T-helper 1 cell treated with Interleukin-12 subunit alpha and Interleukin-12 subunit beta and Interleukin-4 antibody, amounts not matched to agents 30 μg/mL and 1 μg/mL, for 36 hours (primary cell): Measurements from ENCODE around the gene PRDM10.
"Not testable (repeated sequence)": the region's sequence is repeated elsewhere in the genome, so short reads cannot be mapped to it uniquely, and the experiment has no call there.

Source experiments
- H3K27ac Mint-ChIP-seq: one replicate; pipeline ENCODE4 v1.8.0; 2021; ENCODE audit warnings: mild to moderate bottlenecking, mixed read lengths
- H3K27me3 Mint-ChIP-seq: one replicate; pipeline ENCODE4 v1.8.0; 2021; ENCODE audit warnings: low read depth, mixed read lengths
- H3K36me3 Mint-ChIP-seq: one replicate; pipeline ENCODE4 v1.8.0; 2021; ENCODE audit warnings: low read depth, mixed read lengths
- H3K4me1 Mint-ChIP-seq: one replicate; pipeline ENCODE4 v1.8.0; 2021; ENCODE audit warnings: low read depth, mixed read lengths
- H3K4me3 Mint-ChIP-seq: one replicate; pipeline ENCODE4 v1.8.0; 2021; ENCODE audit warnings: mild to moderate bottlenecking, moderate library complexity, mixed read lengths
- H3K9me3 Mint-ChIP-seq: one replicate; pipeline ENCODE4 v1.8.0; 2021; ENCODE audit warnings: mixed read lengths

Gene PRDM10

DNA sequence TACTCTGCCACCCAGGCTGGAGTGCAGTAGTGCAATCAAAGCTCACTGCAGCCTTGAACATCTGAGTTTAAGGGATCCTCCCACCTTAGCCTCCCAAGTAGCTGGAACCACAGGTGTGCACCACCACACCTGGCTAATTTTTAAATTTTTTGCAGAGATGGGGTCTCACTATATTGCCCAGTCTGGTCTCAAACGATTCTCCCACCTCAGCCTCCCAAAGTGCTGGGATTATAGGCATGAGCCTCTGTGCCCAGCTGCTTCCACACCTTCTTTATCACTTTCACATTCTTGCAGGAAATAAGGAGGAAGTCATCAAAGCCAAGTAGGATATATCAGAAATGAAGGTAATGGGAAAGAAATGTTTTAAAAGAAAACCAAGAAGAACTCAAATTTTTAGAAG lies 47.9 kb downstream of the PRDM10 start:
- not testable (repeated sequence) for H3K4me3 Mint-ChIP-seq, H3K9me3 Mint-ChIP-seq, H3K36me3 Mint-ChIP-seq, H3K4me1 Mint-ChIP-seq, H3K27ac Mint-ChIP-seq, H3K27me3 Mint-ChIP-seq

DNA sequence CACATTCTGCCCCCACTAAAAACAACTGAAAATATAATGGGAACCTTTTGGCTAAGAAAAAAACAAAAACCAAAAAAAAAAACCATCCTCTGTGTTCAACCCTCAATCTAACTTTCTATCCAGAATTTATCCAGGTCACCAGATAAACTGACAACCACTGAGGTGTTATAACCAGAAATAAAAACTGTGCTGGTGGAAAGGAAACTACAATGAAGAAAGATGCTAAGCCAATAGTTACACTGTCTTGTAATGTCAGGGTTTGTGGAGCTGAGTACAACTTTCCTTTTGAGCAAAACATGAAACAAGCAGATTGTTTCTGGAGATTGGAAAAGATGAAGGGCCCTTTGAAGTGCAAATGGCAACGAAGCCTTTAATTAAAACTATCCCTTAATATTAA lies 50.8 kb downstream of the PRDM10 start:
- Mint-ChIP-seq H3K9me3 (no peaks in the 10 kb centered on the region), H3K36me3 (peaks cover 2% of the 10 kb centered on the region), H3K4me1 (no peaks in the 10 kb centered on the region), H3K4me3 (no peak overlapping the region), H3K27me3 (no peaks in the 10 kb centered on the region), H3K27ac (no peak overlapping the region)

DNA sequence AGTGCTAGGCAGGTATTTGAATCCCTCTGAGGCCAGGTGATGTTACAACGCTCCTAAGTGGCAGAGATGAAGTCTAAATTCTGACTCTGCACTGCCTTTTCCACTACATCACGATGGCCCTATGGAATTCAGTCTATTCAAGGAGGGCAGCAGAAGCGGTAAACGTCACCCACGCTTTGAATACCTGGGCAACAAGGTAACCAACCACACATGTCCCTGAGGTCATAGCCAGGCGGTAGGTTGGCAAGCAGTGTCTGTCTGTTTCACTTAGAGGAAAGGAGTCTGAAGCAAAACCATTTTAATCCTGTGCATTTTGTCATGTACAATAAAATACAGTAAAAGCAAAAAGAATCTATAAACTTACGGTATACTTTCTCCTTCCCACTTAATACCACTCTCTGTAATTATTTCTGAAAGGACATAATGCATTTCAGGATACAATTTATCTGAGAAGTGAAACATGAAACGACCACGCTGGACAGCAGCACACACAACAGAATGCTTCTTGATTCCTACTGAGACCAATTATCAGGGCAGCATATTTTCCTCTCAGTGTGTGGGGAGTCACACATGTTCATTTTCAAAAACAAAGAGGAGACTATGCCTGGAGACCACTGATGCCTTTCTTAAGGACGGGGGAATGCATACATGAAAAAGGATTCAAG lies 51.3 kb downstream of the PRDM10 start:
- Mint-ChIP-seq H3K36me3 (peaks cover 3% of the 10 kb centered on the region), H3K27me3 (no peaks in the 10 kb centered on the region), H3K4me3 (no peak overlapping the region), H3K27ac (no peak overlapping the region), H3K4me1 (peaks cover 3% of the 10 kb centered on the region), H3K9me3 (no peaks in the 10 kb centered on the region)

DNA sequence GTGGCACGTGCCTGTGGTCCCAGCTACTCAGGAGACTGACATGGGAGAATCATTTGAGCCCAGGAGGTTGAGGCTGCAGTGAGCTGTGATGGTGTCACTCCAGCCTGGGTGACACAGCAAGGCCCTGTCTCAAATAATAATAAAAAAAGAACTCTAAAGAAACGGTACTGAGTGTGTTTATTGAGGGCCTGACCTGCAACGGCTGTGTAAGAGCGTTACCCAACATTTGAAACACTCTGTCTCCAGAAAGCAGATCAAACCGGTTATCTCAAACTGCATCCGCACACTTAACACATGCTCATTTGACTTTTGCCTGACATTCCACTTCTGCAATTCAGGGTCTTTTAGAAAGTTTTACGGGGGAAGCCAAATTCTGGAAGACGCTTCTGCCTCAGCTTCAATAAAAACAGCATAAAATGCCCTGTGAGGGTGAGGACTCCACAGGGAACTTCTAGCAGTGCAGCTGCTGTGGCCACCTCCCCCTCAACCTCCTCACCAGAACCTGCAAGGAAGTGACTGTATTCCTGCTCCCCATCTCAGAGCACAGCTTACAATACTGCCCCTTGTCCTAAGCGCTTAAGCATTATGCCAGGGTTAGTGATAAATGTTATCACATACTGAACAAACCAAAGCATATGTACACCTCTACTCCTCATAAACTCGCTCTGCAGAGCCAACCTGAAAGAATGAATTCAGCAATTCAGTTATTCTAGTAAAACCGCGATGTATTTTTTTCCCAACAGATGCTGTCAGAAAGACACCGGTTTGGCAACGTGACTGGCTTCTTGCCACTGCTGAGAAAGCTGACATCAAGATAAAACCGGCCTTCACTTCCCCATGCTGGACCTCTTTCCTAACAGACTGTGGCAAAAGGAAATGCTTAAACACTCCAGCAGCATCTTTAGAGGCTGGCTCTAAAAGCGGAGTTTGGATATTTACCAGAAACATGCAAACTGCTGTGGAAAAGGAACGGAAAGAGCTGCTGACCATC lies 52.2 kb downstream of the PRDM10 start:
- no peaks in the 10 kb centered on the region for H3K9me3 Mint-ChIP-seq
- H3K27me3 Mint-ChIP-seq = no peaks in the 10 kb centered on the region
- no peak overlapping the region for H3K27ac Mint-ChIP-seq
- H3K36me3 Mint-ChIP-seq = peaks cover 6% of the 10 kb centered on the region
- H3K4me1 Mint-ChIP-seq = peaks cover 6% of the 10 kb centered on the region
- no peak overlapping the region for H3K4me3 Mint-ChIP-seq

DNA sequence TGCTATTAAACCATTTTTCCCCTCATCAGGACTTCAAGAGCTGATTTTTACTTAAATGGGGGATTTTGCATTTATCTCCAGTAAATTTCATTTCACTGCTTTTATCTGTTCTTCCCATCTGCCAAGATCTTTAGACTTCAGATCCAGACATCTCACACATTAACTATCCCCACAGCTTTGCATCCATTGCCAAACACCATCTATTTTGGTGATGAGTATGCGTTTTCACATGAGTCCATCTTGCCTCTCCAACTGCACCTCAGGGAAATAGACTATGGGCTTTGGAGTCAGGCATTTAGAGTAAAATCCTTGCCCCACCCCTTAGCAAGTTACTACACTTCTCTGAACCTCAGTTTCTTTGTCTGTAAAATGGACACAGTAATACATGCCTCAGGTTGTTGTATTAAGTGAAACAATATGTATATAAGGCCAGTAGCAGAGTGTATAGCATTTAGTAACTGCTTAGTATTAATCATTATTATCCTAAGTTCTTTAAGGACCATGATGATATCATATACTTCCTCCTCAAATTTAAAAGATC lies 53.6 kb downstream of the PRDM10 start:
- Mint-ChIP-seq H3K4me3 (no peak overlapping the region), H3K27ac (no peak overlapping the region), H3K27me3 (no peaks in the 10 kb centered on the region), H3K4me1 (peaks cover 6% of the 10 kb centered on the region), H3K9me3 (no peaks in the 10 kb centered on the region), H3K36me3 (peaks cover 4% of the 10 kb centered on the region)

DNA sequence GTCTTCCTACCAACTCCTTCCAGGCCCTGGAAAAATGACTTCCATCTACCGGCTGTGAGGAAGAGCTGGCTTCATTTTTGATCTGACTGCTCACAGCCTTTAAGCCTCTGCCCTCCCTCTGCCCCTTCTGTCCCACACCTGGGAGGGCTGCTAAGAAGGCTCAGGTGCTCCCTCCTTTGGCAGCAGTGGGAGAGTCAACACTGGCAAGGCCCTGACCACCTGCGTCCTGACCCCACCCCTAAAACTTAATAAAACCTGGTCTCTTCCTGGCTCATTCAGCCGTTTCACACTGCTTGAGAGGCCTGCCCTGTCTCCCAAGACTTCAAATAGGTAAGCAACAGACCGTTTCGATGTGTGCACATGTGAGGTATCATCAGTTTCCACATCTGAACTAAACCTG lies 55.2 kb downstream of the PRDM10 start:
- Mint-ChIP-seq H3K27ac (no peak overlapping the region), H3K4me1 (peaks cover 6% of the 10 kb centered on the region), H3K36me3 (peaks cover 6% of the 10 kb centered on the region), H3K9me3 (no peaks in the 10 kb centered on the region), H3K4me3 (no peak overlapping the region), H3K27me3 (no peaks in the 10 kb centered on the region)

DNA sequence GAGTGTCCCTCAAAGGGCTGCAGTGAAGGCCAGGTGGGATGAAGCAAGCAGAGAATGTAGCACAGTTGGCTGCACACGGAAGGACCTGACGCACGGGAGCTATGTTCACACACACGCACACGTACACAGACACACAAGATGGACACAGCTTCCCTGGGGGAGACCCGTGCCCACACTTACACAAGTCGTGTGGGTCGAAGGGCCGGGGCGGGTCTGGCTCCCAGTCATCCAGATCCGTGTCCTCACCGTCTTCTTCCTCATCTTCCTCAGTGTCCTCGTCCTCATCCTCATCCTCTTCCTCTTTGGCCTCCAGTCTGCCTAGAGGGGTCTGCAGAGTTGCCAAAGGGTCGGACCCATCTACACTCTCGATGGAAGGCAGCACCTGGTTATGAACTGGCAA lies 55.7 kb downstream of the PRDM10 start:
- Mint-ChIP-seq H3K27me3 (no peaks in the 10 kb centered on the region), H3K27ac (no peak overlapping the region), H3K4me1 (peaks cover 6% of the 10 kb centered on the region), H3K9me3 (no peaks in the 10 kb centered on the region), H3K36me3 (peaks cover 9% of the 10 kb centered on the region), H3K4me3 (no peak overlapping the region)

DNA sequence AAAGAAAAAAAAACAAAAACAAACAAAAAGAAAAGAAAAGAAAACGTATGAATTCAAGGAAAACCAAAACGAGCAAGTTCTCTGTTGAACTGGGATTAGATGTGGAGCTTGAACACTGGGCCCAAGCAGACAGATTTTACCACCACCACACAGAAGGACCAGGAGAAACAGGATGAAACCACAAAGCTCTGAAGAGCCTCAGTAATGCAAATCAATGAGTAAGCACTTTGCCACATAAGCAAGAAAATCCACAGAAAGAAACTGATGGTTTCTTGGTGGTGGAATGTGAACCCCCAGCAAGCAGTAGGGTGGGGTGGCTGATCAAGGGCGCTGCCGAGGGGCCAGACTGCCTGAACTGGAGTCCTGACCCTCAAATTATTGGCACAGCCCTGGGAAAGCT lies 56.4 kb downstream of the PRDM10 start:
- H3K9me3 Mint-ChIP-seq = no peaks in the 10 kb centered on the region
- H3K4me1 Mint-ChIP-seq = peaks cover 6% of the 10 kb centered on the region
- no peak overlapping the region for H3K27ac Mint-ChIP-seq
- peaks cover 15% of the 10 kb centered on the region for H3K36me3 Mint-ChIP-seq
- no peaks in the 10 kb centered on the region for H3K27me3 Mint-ChIP-seq
- no peak overlapping the region for H3K4me3 Mint-ChIP-seq

DNA sequence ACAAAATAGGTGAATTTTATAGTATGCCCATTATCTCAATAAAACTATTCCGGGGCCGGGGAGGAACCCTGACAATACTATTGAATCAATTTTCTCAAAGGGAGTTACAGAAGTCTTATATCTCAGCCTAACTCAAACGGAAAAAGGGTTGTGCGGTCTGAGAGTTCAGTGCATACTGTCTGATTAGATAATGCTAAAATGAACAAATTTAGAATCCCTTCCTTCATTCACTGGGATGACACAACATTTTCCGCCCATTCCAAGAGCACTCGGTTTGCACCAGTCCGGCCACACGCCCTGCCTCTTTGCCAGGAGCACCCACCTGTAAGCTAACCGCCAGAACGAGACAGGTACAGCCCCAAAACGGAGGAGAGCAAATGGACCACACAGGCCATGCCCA lies 57.3 kb downstream of the PRDM10 start:
- Mint-ChIP-seq H3K9me3 (no peaks in the 10 kb centered on the region), H3K4me1 (peaks cover 6% of the 10 kb centered on the region), H3K4me3 (no peak overlapping the region), H3K27ac (no peak overlapping the region), H3K27me3 (no peaks in the 10 kb centered on the region), H3K36me3 (peaks cover 15% of the 10 kb centered on the region)

DNA sequence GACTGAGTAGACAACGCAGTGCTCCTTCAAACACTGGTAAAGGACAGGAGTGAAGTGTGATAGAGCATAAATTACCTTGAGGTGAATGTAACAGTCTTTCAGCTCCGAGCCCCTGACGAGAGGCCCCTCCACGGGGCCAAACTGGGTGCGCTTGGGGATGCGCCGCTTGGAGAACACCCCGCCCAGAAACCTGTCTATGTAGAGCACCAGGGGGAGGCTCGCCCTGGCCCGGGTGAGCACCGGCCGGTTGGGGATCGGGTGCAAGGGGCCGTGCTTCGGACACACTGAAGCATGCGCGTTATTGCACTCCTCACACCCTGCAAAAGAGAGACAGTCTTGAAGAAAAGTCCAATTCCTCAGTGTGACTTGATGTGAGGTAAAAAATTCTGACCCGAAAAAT lies 57.9 kb downstream of the PRDM10 start:
- H3K36me3 Mint-ChIP-seq = peaks cover 15% of the 10 kb centered on the region
- no peaks in the 10 kb centered on the region for H3K9me3 Mint-ChIP-seq
- no peak overlapping the region for H3K27ac Mint-ChIP-seq

DNA sequence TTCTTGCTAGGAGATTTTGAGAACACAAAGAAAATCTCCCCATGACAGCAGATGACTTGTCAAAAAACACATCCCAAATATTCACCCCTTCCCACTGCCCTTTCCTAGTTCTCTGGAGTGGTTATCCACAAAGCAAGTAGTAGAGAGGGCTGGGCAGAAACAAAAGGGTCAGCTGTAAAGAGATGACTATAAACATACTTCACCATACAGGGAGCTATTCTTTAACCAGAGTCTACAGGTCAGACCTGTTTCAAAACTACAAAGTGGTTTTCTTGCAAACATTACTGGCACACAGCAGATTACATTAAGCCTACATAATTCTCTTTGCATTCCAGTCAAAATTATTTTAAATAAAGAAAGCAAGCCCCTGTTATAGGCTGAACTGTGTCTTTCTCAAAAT lies 59.6 kb downstream of the PRDM10 start:
- Mint-ChIP-seq H3K36me3 (peaks cover 17% of the 10 kb centered on the region), H3K9me3 (no peaks in the 10 kb centered on the region), H3K27ac (no peak overlapping the region), H3K4me3 (no peak overlapping the region), H3K4me1 (peaks cover 6% of the 10 kb centered on the region), H3K27me3 (no peaks in the 10 kb centered on the region)

More for the DNA sequence above, 57.9 kb downstream of the PRDM10 start:
- Mint-ChIP-seq H3K4me3 (no peak overlapping the region), H3K4me1 (peaks cover 6% of the 10 kb centered on the region), H3K27me3 (no peaks in the 10 kb centered on the region)

DNA sequence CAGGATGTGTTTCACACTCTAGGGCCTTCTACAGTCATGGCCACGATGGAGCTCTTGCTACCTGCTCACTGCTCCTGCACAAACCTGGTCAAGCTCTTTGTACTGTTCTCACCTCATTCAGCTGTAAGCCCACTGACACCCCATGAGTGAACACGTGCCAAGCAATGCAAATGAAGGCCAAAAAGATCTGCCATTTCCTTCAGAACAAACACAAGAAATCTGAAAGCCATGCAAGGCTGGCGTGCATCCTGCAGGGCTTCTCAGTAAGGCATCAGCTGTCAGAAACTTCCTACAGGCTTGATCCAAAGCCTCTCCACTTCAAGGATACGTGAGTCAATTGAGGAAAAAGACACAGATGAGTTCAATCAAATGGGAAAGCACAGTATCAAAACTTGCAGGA lies 63.1 kb downstream of the PRDM10 start:
- Mint-ChIP-seq H3K4me1 (no peaks in the 10 kb centered on the region), H3K27ac (no peak overlapping the region), H3K27me3 (no peaks in the 10 kb centered on the region), H3K4me3 (no peak overlapping the region), H3K36me3 (peaks cover 16% of the 10 kb centered on the region), H3K9me3 (no peaks in the 10 kb centered on the region)

DNA sequence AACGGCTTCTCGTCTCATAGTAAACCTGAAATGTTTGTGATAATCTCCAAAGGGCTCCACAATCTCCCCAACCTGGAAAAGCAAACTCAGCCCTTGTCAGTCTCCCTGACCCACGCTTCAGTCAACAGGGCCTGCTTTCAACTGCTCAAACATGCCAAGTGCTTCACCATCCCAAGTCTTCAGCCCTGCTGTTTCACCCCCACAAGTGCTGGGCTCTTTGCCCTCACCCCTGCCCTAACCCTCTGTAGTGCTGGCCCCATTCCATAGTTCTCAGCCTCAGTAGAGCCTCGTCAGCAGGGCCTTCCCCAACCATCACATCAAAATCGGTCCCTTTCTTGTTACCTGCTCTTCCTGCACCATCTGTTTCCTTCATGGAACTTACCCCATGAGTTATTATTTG lies 63.9 kb downstream of the PRDM10 start:
- H3K4me3 Mint-ChIP-seq = no peak overlapping the region
- H3K36me3 Mint-ChIP-seq = peaks cover 22% of the 10 kb centered on the region
- H3K27ac Mint-ChIP-seq = no peak overlapping the region
- H3K4me1 Mint-ChIP-seq = no peaks in the 10 kb centered on the region
- H3K9me3 Mint-ChIP-seq = no peaks in the 10 kb centered on the region
- no peaks in the 10 kb centered on the region for H3K27me3 Mint-ChIP-seq

DNA sequence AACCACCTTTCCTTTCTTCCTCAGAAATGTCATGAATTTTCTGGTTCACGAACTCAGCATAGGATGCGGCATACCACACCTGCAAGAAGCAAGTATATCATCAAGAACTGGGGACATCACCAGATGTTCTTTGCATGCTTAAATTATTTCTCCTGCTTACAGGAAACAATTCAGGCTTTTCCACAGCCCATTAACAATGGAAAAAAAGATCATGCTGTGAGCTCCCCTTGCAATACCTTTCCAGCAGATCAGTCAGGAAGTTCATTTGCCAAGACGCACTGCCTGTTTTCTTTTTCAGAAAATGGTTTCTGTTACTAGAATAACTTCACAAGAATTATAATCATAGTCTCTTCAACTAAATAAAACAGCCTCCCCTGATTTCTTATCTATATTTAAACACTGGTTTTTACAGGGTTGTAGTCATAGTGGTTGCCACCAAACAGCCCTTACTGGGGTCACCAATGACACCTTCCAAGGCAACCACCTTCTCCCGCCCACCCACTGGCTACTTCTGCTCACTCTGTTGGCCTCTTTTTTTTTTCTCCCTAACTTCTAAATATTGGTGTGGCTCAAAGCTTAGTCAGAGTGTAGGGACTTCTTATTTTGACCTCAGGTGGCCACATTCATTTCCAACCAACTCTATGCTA lies 64.9 kb downstream of the PRDM10 start:
- Mint-ChIP-seq H3K9me3 (no peaks in the 10 kb centered on the region), H3K27ac (no peak overlapping the region), H3K27me3 (no peaks in the 10 kb centered on the region)

More for the DNA sequence above, 64.9 kb downstream of the PRDM10 start:
- peaks cover 24% of the 10 kb centered on the region for H3K36me3 Mint-ChIP-seq
- H3K4me1 Mint-ChIP-seq = no peaks in the 10 kb centered on the region
- H3K4me3 Mint-ChIP-seq = no peak overlapping the region
